Fibroblast of lung (primary cell): ENCODE results near the gene NCAM2.

Source experiments
- CTCF ChIP-seq, 2 donors: IDR thresholded peaks in 1 of 2; conservative IDR thresholded peaks in 1 of 2; 1 replicate in 1 of 2; 2 replicates in 1 of 2; pipeline ENCODE4 v1.5.1; 2011 to 2012; ENCODE audit warnings: low read length in 2 of 2, control low read depth in 1 of 2, inconsistent platforms in 1 of 2, low read depth in 1 of 2, mild to moderate bottlenecking in 1 of 2
- EZH2 ChIP-seq: IDR thresholded peaks from 2 replicates; pipeline ENCODE4 v1.5.1; 2012; ENCODE audit warnings: low read length, control low read depth, mild to moderate bottlenecking; ENCODE audit errors: missing control alignments

GRCh38 chr21:21151231-21151630, 153.0 kb downstream of the NCAM2 start:
- TF ChIP-seq EZH2: no peak
- no peak for TF ChIP-seq CTCF (conservative IDR thresholded peaks at IDR 0.05 in 1 of 2, IDR thresholded peaks at IDR 0.05 in 1 of 2; ENCODE audit: low read depth in 1 of 2, low read length in 2 of 2)
